Thoracic aorta (tissue), 2 donors: Measurements from ENCODE around the gene SLC35F5. TPM values are rescaled to one million over a fixed set of nuclear protein-coding genes. Genes with fewer than 3 reads are reported as not detected.
"Not testable (repeated sequence)": the region's sequence is repeated elsewhere in the genome, so short reads cannot be mapped to it uniquely, and the experiment has no call there.

Experiments used
- ATAC-seq: fragments of 150-250 bp; one replicate; pipeline ENCODE4 v1.8.0; 2017; ENCODE audit warnings: low read depth; ENCODE audit not compliant: insufficient number of reproducible peaks, low FRiP score
- DNase-seq: peaks from one replicate; pipeline ENCODE4 v3.0.0-alpha.2; 2020; ENCODE audit warnings: low spot score
- H3K27ac ChIP-seq, 2 donors: fragments of 200-600 bp; sonication (generic); 1 replicate in 1 of 2; 2 replicates in 1 of 2; pipeline ENCODE4 v1.5.1; 2016; ENCODE audit warnings: mild to moderate bottlenecking in 2 of 2, moderate library complexity in 2 of 2
- H3K27me3 ChIP-seq: fragments of 200-600 bp; sonication (generic); replicated peaks from 2 replicates; pipeline ENCODE4 v1.6.0; 2016; ENCODE audit warnings: mild to moderate bottlenecking; ENCODE audit not compliant: insufficient read depth
- H3K36me3 ChIP-seq: fragments of 200-600 bp; sonication (generic); one replicate; pipeline ENCODE4 v1.5.1; 2016
- H3K4me1 ChIP-seq, 2 donors: fragments of 200-600 bp; sonication (generic); 1 replicate in 1 of 2; 2 replicates in 1 of 2; pipeline versions ENCODE4 v1.5.1 to v1.6.0; 2016; ENCODE audit warnings: low read depth in 2 of 2, mild to moderate bottlenecking in 1 of 2; ENCODE audit not compliant: control insufficient read depth in 1 of 2
- H3K4me3 ChIP-seq: fragments of 200-600 bp; sonication (generic); 2 replicates; pipeline ENCODE4 v1.5.1; 2016; ENCODE audit warnings: mild to moderate bottlenecking
- H3K9me3 ChIP-seq: fragments of 200-600 bp; sonication (generic); 2 replicates; pipeline ENCODE4 v1.5.1; 2016
- CTCF ChIP-seq: fragments of 200-600 bp; sonication (generic); IDR thresholded peaks from one replicate; pipeline ENCODE4 v1.5.1; 2019; ENCODE audit warnings: antibody characterized with exemption
- total RNA-seq, 2 donors: library from RNA; depleted of rRNA; stranded (reverse); fragments of >200 nt; gene quantifications; one replicate each; pipeline versions ENCODE4 v1.1.0 to v1.2.3, GENCODE V29; 2016

The SLC35F5 gene
- total RNA-seq, 2 donors from 2014 or later: 86.2 to 90.2 TPM

- no peak overlapping the region for H3K27ac ChIP-seq
- no peaks in the 10 kb centered on the region for H3K36me3 ChIP-seq
- H3K27me3 ChIP-seq: no peaks in the 10 kb centered on the region
- DNase-seq (no peak), ATAC-seq (no peak)
- H3K9me3 ChIP-seq: no peaks in the 10 kb centered on the region
- no peak for TF ChIP-seq CTCF
- no peaks in the 10 kb centered on the region for H3K4me1 ChIP-seq
- H3K4me3 ChIP-seq: no peak overlapping the region
Measured at GRCh38 chr2:113677330-113677729, 79.1 kb downstream of the SLC35F5 start.

GRCh38 chr2:113676623-113677266 lies 79.7 kb downstream of the SLC35F5 start:
- ATAC-seq (no peak), DNase-seq (no peak)
- Histone ChIP-seq H3K9me3 (no peaks in the 10 kb centered on the region), H3K27me3 (no peaks in the 10 kb centered on the region), H3K36me3 (no peaks in the 10 kb centered on the region), H3K4me3 (no peak overlapping the region), H3K27ac (no peak overlapping the region), H3K4me1 (no peaks in the 10 kb centered on the region)
- no peak for TF ChIP-seq CTCF

- TF ChIP-seq CTCF: no peak
- Histone ChIP-seq H3K36me3 (no peaks in the 10 kb centered on the region), H3K27ac (no peak overlapping the region), H3K27me3 (no peaks in the 10 kb centered on the region), H3K9me3 (no peaks in the 10 kb centered on the region), H3K4me1 (no peaks in the 10 kb centered on the region), H3K4me3 (no peak overlapping the region)
- no peak for DNase-seq
- ATAC-seq: no peak
Measured at GRCh38 chr2:113675875-113676274, 80.6 kb downstream of the SLC35F5 start.

GRCh38 chr2:113672326-113672932 lies 84.0 kb downstream of the SLC35F5 start:
- TF ChIP-seq CTCF: no peak
- DNase-seq (no peak), ATAC-seq (no peak)
- H3K36me3 ChIP-seq: no peaks in the 10 kb centered on the region
- no peak overlapping the region for H3K27ac ChIP-seq
- no peaks in the 10 kb centered on the region for H3K4me1 ChIP-seq
- H3K4me3 ChIP-seq: no peak overlapping the region
- H3K27me3 ChIP-seq: no peaks in the 10 kb centered on the region
- no peaks in the 10 kb centered on the region for H3K9me3 ChIP-seq

GRCh38 chr2:113669013-113669412 lies 87.4 kb downstream of the SLC35F5 start:
- DNase-seq, ATAC-seq: not testable (repeated sequence)

GRCh38 chr2:113664761-113665533 lies 91.5 kb downstream of the SLC35F5 start:
- not testable (repeated sequence) for H3K27ac ChIP-seq, H3K36me3 ChIP-seq, H3K4me1 ChIP-seq, H3K27me3 ChIP-seq, H3K4me3 ChIP-seq, ATAC-seq, DNase-seq, H3K9me3 ChIP-seq

More at GRCh38 chr2:113669013-113669412, 87.4 kb downstream of the SLC35F5 start:
- H3K4me3 ChIP-seq, H3K27ac ChIP-seq, H3K9me3 ChIP-seq, H3K27me3 ChIP-seq, H3K4me1 ChIP-seq, H3K36me3 ChIP-seq: not testable (repeated sequence)

GRCh38 chr2:113663285-113664060 lies 93.0 kb downstream of the SLC35F5 start:
- not testable (repeated sequence) for DNase-seq, H3K27ac ChIP-seq, ATAC-seq

More at GRCh38 chr2:113663285-113664060, 93.0 kb downstream of the SLC35F5 start:
- not testable (repeated sequence) for H3K9me3 ChIP-seq, H3K27me3 ChIP-seq, H3K4me1 ChIP-seq, H3K4me3 ChIP-seq, H3K36me3 ChIP-seq
